H9 (cell line): ENCODE data around the gene TSACC. TPM values are rescaled to one million over a fixed set of nuclear protein-coding genes. Genes with fewer than 3 reads are reported as not detected.
A peak's percentile ranks its signal among the peaks of the same experiment; 100 is the strongest.

Experiments
- DNase-seq: peaks from one replicate; pipeline ENCODE4 v3.0.0-alpha.2; 2017
- H2AFZ ChIP-seq: one replicate; pipeline ENCODE4 v1.6.1; 2013; ENCODE audit warnings: mild to moderate bottlenecking, low read length, control low read depth, moderate library complexity
- H2AK5ac ChIP-seq: 2 replicates; pipeline ENCODE4 v1.6.1; 2013; ENCODE audit warnings: low read length, control low read depth, mixed read lengths; ENCODE audit not compliant: insufficient read length
- H2BK120ac ChIP-seq: one replicate; pipeline ENCODE4 v1.6.1; 2013; ENCODE audit warnings: low read depth, mild to moderate bottlenecking, low read length, control low read depth, inconsistent platforms; ENCODE audit not compliant: poor library complexity, severe bottlenecking
- H2BK12ac ChIP-seq: 2 replicates; pipeline ENCODE4 v1.6.1; 2013; ENCODE audit warnings: low read length, control low read depth, mixed read lengths, low read depth; ENCODE audit not compliant: insufficient read length
- H2BK15ac ChIP-seq: 2 replicates; pipeline ENCODE4 v1.6.1; 2013; ENCODE audit warnings: low read depth, low read length, control low read depth
- H2BK20ac ChIP-seq: one replicate; pipeline ENCODE4 v1.6.1; 2013; ENCODE audit warnings: low read depth, mild to moderate bottlenecking, low read length, control low read depth, inconsistent platforms; ENCODE audit not compliant: poor library complexity, severe bottlenecking
- H2BK5ac ChIP-seq: 2 replicates; pipeline ENCODE4 v1.6.1; 2013; ENCODE audit warnings: low read length, control low read depth, mixed read lengths; ENCODE audit not compliant: insufficient read length
- H3K14ac ChIP-seq: 2 replicates; pipeline ENCODE4 v1.6.1; 2013; ENCODE audit warnings: low read length, control low read depth; ENCODE audit not compliant: insufficient read depth
- H3K18ac ChIP-seq: 2 replicates; pipeline ENCODE4 v1.6.1; 2013; ENCODE audit warnings: low read depth, mild to moderate bottlenecking, mixed read lengths, low read length, control low read depth; ENCODE audit not compliant: insufficient read length
- H3K23ac ChIP-seq: 2 replicates; pipeline ENCODE4 v1.6.1; 2013; ENCODE audit warnings: low read length, control low read depth, mixed read lengths, low read depth; ENCODE audit not compliant: insufficient read length
- H3K23me2 ChIP-seq: 2 replicates; pipeline ENCODE4 v1.6.1; 2013; ENCODE audit warnings: low read depth, mild to moderate bottlenecking, mixed read lengths, low read length, control low read depth; ENCODE audit not compliant: insufficient read length, poor library complexity, severe bottlenecking
- H3K27ac ChIP-seq: 2 replicates; pipeline ENCODE4 v1.5.1; 2013; ENCODE audit warnings: low read length, control low read depth, mixed read lengths, low read depth; ENCODE audit not compliant: insufficient read length
- H3K27me3 ChIP-seq: 2 replicates; pipeline ENCODE4 v1.6.1; 2013; ENCODE audit warnings: low read length, control low read depth, inconsistent platforms; ENCODE audit not compliant: insufficient read depth
- H3K4ac ChIP-seq: 2 replicates; pipeline ENCODE4 v1.6.1; 2013; ENCODE audit warnings: low read depth, mild to moderate bottlenecking, control low read depth, inconsistent platforms, low read length, moderate library complexity
- H3K4me1 ChIP-seq: 2 replicates; pipeline ENCODE4 v1.6.1; 2013; ENCODE audit warnings: low read length, control low read depth, inconsistent platforms; ENCODE audit not compliant: insufficient read depth
- H3K4me2 ChIP-seq: 2 replicates; pipeline ENCODE4 v1.6.1; 2013; ENCODE audit warnings: low read length, control low read depth, mixed read lengths; ENCODE audit not compliant: insufficient read length, insufficient read depth
- H3K56ac ChIP-seq: 2 replicates; pipeline ENCODE4 v1.6.1; 2013; ENCODE audit warnings: low read depth, mild to moderate bottlenecking, mixed read lengths, low read length, control low read depth; ENCODE audit not compliant: insufficient read length
- H3K79me1 ChIP-seq: 2 replicates; pipeline ENCODE4 v1.6.1; 2013; ENCODE audit warnings: low read depth, mild to moderate bottlenecking, moderate library complexity, low read length, control low read depth, inconsistent platforms; ENCODE audit not compliant: insufficient read depth, poor library complexity, severe bottlenecking
- H3K79me2 ChIP-seq: 2 replicates; pipeline ENCODE4 v1.6.1; 2013; ENCODE audit warnings: low read length, control low read depth, inconsistent platforms; ENCODE audit not compliant: insufficient read depth
- H3K9ac ChIP-seq: 2 replicates; pipeline ENCODE4 v1.6.1; 2013; ENCODE audit warnings: low read length, control low read depth, mixed read lengths; ENCODE audit not compliant: insufficient read length; ENCODE audit errors: extremely low read depth
- H3K9me3 ChIP-seq: one replicate; pipeline ENCODE4 v1.6.1; 2013; ENCODE audit warnings: low read depth, low read length, inconsistent platforms; ENCODE audit not compliant: control insufficient read depth
- H3T11ph ChIP-seq: one replicate; pipeline ENCODE4 v1.6.1; 2013; ENCODE audit warnings: mild to moderate bottlenecking, low read length, control low read depth, inconsistent platforms
- H4K20me1 ChIP-seq: one replicate; pipeline ENCODE4 v1.6.1; 2013; ENCODE audit not compliant: control insufficient read depth, insufficient read length, insufficient read depth
- H4K5ac ChIP-seq: 2 replicates; pipeline ENCODE4 v1.6.1; 2013; ENCODE audit warnings: low read depth, mild to moderate bottlenecking, mixed read lengths, low read length, control low read depth; ENCODE audit not compliant: insufficient read length
- H4K8ac ChIP-seq: replicated peaks from 2 replicates; pipeline ENCODE4 v1.6.1; 2013; ENCODE audit warnings: low read length, control low read depth, mixed read lengths, low read depth; ENCODE audit not compliant: insufficient read length
- H4K91ac ChIP-seq: 2 replicates; pipeline ENCODE4 v1.6.1; 2013; ENCODE audit warnings: low read depth, mild to moderate bottlenecking, moderate library complexity, mixed read lengths, low read length, control low read depth; ENCODE audit not compliant: insufficient read length
- H3K27ac Mint-ChIP-seq, 3 experiments: 2 replicates in 2 of 3; 3 replicates in 1 of 3; pipeline ENCODE4 v1.8.0; 2020 to 2021; ENCODE audit warnings: mixed read lengths in 3 of 3, mild to moderate bottlenecking in 1 of 3, moderate library complexity in 1 of 3
- H3K27me3 Mint-ChIP-seq: 2 replicates; pipeline ENCODE4 v1.8.0; 2021; ENCODE audit warnings: low read depth, mild to moderate bottlenecking, moderate library complexity, mixed read lengths
- H3K36me3 Mint-ChIP-seq, 3 experiments: 2 replicates in 2 of 3; 3 replicates in 1 of 3; pipeline ENCODE4 v1.8.0; 2020 to 2021; ENCODE audit warnings: low read depth in 3 of 3, mixed read lengths in 3 of 3; ENCODE audit not compliant: insufficient read depth in 1 of 3
- H3K4me1 Mint-ChIP-seq, 2 experiments: 2 replicates each; pipeline ENCODE4 v1.8.0; 2020; ENCODE audit warnings: mixed read lengths in 2 of 2
- H3K4me3 Mint-ChIP-seq, 2 experiments: 2 replicates in 1 of 2; 3 replicates in 1 of 2; pipeline ENCODE4 v1.8.0; 2020 to 2021; ENCODE audit warnings: mild to moderate bottlenecking in 2 of 2, mixed read lengths in 2 of 2, moderate library complexity in 1 of 2
- H3K9me3 Mint-ChIP-seq, 2 experiments: 2 replicates in 1 of 2; 3 replicates in 1 of 2; pipeline ENCODE4 v1.8.0; 2020; ENCODE audit warnings: mild to moderate bottlenecking in 2 of 2, mixed read lengths in 2 of 2, moderate library complexity in 1 of 2
- CTCF ChIP-seq: fragments of 200-600 bp; sonication (generic); conservative IDR thresholded peaks from 3 replicates; pipeline ENCODE4 v1.8.0; 2021; ENCODE audit warnings: antibody characterized with exemption, mild to moderate bottlenecking
- WGBS: extraction: QIAGEN DNeasy Blood & Tissue Kit; methylation state at CpG from one replicate; pipeline ENCODE4 v1.1.7; 2013; ENCODE audit warnings: missing lambda C conversion rate, low lambda C conversion rate, mixed read lengths; ENCODE audit not compliant: insufficient read length; ENCODE audit errors: extremely low coverage; 5-methylcytosine and 5-hydroxymethylcytosine counted together
- long read RNA-seq: library from polyadenylated mRNA; unstranded; transcript quantifications from one replicate; pipeline ENCODE4 v2.0.0, GENCODE V29; 2020
- total RNA-seq: library from RNA; stranded (reverse); gene quantifications from 2 replicates; pipeline ENCODE4 v1.2.1, GENCODE V29; 2021

The TSACC gene
- total RNA-seq = 2.3 and 2.4 TPM in 2 replicates
- long read RNA-seq = 0 reads

GRCh38 chr1:156338180-156338976 is at the start of gene TSACC, which contains the start of gene CCT3:
Gene TSACC (plus strand): TSS chr1:156338526. CDS start chr1:156339758, 1,232 bp downstream.
Gene CCT3 (minus strand): TSS chr1:156338292. CDS start chr1:156338184, 108 bp downstream.
- peak within 1 kb of the TSS; percentile 97 to 98 for H3K4me3 Mint-ChIP-seq
- no peak for TF ChIP-seq CTCF
- H2AFZ ChIP-seq = no peak within 1 kb of the TSS
- no peak within 1 kb of the TSS for H4K5ac ChIP-seq
- H3K4me1 ChIP-seq = 0 out of 2 replicates have a peak, but pooled peaks cover 2% of the 10 kb centered on the region
- H3K56ac ChIP-seq = no peak within 1 kb of the TSS
- H2BK12ac ChIP-seq = no peak within 1 kb of the TSS
- peaks cover 30 to 44% (median 39%) of the 10 kb centered on the region in 3 experiments for H3K36me3 Mint-ChIP-seq
- H3K23me2 ChIP-seq = peaks cover 7% of the 10 kb centered on the region
- H3K27me3 ChIP-seq = no peaks in the 10 kb centered on the region
- H3K9ac ChIP-seq = peak within 1 kb of the TSS; percentile 72
- H3K4me2 ChIP-seq = peak within 1 kb of the TSS; percentile 86
- H2BK120ac ChIP-seq = no peak within 1 kb of the TSS
- no peak within 1 kb of the TSS for H3K23ac ChIP-seq
- no peak within 1 kb of the TSS for H3K4ac ChIP-seq
- H3T11ph ChIP-seq = no peak within 1 kb of the TSS
- DNase-seq = peak; percentile 100
- no peaks in the 10 kb centered on the region for H3K79me1 ChIP-seq
- peaks cover 24% of the 10 kb centered on the region for H3K79me2 ChIP-seq
- H2BK5ac ChIP-seq = no peak within 1 kb of the TSS
- peak within 1 kb of the TSS; percentile 79; the same call in 1 of the 2 replicates for H3K14ac ChIP-seq
- no peak within 1 kb of the TSS for H4K8ac ChIP-seq
- H3K27ac Mint-ChIP-seq = peak within 1 kb of the TSS; percentile 94 to 99 (median 96)
- no peak within 1 kb of the TSS for H3K27ac ChIP-seq
- no peak within 1 kb of the TSS for H4K91ac ChIP-seq
- H2AK5ac ChIP-seq = no peak within 1 kb of the TSS
- no peaks in the 10 kb centered on the region; a peak in 2 of 5 replicates for H3K9me3 Mint-ChIP-seq
- no peaks in the 10 kb centered on the region; the same call in 1 of the 2 replicates for H3K27me3 Mint-ChIP-seq
- H4K20me1 ChIP-seq = no peaks in the 10 kb centered on the region
- H3K18ac ChIP-seq = peak within 1 kb of the TSS; percentile 90
- WGBS = no CpG with 5 or more reads among the region's 47 CpGs
- no peak within 1 kb of the TSS for H2BK20ac ChIP-seq
- H3K4me1 Mint-ChIP-seq = peaks cover 14 to 23% of the 10 kb centered on the region in 2 experiments
- no peaks in the 10 kb centered on the region for H3K9me3 ChIP-seq
- no peak within 1 kb of the TSS for H2BK15ac ChIP-seq
